ENCODE results near the gene MCC. TPM values are rescaled to one million over a fixed set of nuclear protein-coding genes. Genes with fewer than 3 reads are reported as not detected.

The MCC gene
- total and polyA plus RNA-seq, 12 donors: 1.8 to 12.6 (median 8.9) TPM

DNA sequence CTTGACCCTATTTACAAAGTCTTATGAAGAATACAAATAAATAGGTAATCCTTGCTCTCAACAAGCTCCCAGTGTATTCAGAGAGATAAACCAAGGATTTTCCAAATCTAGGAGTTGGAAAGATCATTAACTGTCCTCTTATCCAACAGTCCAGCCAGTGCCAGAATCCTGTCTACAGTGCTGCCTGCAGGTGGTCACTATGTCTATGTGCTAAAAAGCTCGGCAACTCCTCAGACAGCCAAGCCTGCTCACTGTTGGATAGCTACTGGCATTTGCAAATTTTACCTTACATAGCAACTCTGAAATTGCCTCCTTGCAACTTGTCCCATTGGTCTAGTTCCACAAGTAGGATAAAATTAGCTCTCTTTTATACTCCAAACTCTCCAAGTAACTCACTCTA lies 324.2 kb downstream of the MCC start:
- intact Hi-C loops (cut with DNase I): no loop called here
- Histone ChIP-seq H3K4me3 (no peak overlapping the region), H3K4me1 (replicated peaks in 1 of 2) (no peaks in the 10 kb centered on the region), H3K27ac (no peak overlapping the region), H3K9me3 (replicated peaks in 1 of 3) (no peaks in the 10 kb centered on the region), H3K36me3 (replicated peaks in 1 of 2) (no peaks in the 10 kb centered on the region), H3K27me3 (no peaks in the 10 kb centered on the region)
- 75 to 91% (median 87%) methylated on average over 1 of the region's 1 CpG for WGBS, 4 donors
- TF ChIP-seq, protein P1, sequence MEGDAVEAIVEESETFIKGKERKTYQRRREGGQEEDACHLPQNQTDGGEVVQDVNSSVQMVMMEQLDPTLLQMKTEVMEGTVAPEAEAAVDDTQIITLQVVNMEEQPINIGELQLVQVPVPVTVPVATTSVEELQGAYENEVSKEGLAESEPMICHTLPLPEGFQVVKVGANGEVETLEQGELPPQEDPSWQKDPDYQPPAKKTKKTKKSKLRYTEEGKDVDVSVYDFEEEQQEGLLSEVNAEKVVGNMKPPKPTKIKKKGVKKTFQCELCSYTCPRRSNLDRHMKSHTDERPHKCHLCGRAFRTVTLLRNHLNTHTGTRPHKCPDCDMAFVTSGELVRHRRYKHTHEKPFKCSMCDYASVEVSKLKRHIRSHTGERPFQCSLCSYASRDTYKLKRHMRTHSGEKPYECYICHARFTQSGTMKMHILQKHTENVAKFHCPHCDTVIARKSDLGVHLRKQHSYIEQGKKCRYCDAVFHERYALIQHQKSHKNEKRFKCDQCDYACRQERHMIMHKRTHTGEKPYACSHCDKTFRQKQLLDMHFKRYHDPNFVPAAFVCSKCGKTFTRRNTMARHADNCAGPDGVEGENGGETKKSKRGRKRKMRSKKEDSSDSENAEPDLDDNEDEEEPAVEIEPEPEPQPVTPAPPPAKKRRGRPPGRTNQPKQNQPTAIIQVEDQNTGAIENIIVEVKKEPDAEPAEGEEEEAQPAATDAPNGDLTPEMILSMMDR (IDR thresholded peaks at IDR 0.05): no peak
- no peak for TF ChIP-seq POLR2A (IDR thresholded peaks at IDR 0.05)
- no peak for DNase-seq

DNA sequence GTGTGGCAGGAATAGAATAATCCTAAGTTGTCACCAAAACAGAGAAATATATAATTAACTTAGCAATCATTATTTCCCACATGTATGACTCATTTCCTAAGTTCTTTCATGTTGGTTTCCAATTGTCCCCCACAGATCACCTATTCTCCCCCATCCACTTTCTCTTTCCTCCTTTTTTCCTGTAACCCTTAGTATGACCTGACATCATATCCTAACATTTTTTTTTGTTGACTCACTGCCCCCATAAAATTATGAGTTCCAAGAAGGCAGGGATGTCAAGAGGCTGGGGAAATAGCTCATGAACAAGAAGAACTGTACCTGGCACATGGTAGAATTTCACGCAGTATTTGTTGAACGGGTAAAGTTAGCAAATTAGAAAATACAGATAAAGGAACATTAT lies 324.9 kb downstream of the MCC start:
- Histone ChIP-seq H3K27me3 (no peaks in the 10 kb centered on the region), H3K4me1 (replicated peaks in 1 of 2) (no peaks in the 10 kb centered on the region), H3K27ac (no peak overlapping the region), H3K4me3 (no peak overlapping the region), H3K9me3 (replicated peaks in 1 of 3) (no peaks in the 10 kb centered on the region), H3K36me3 (replicated peaks in 1 of 2) (no peaks in the 10 kb centered on the region)
- intact Hi-C loops (cut with DNase I): no loop called here
- DNase-seq: no peak
- WGBS, 4 donors: 94 to 96% (median 94%) methylated on average over 2 of the region's 2 CpGs
- TF ChIP-seq, protein P1 (IDR thresholded peaks at IDR 0.05): no peak
- TF ChIP-seq POLR2A (IDR thresholded peaks at IDR 0.05): no peak

DNA sequence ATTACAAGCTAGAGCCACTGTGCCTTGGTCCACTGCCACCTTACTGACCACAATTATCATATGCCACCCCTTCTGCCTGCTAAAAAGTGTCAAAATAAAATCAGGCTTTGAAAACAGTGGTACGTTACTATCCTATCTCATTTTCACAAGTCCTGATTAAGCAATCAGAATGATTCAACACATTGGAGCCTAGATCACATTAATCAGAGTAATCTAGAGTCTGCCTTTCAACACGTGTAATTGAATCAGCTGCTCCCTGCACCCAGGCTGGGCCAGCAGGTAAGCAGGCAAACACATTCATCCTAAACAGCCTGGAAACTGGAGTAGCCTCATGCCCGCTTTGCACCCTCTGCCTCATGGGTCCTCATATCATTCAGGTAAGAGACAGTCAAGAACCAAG lies 325.5 kb downstream of the MCC start:
- DNase-seq: no peak
- WGBS, 4 donors: 38 to 57% (median 44%) methylated on average over 3 of the region's 3 CpGs
- H3K9me3 ChIP-seq (replicated peaks in 1 of 3): no peaks in the 10 kb centered on the region
- no peaks in the 10 kb centered on the region for H3K4me1 ChIP-seq (replicated peaks in 1 of 2)
- no peak overlapping the region for H3K4me3 ChIP-seq
- H3K27ac ChIP-seq: no peak overlapping the region
- TF ChIP-seq POLR2A (IDR thresholded peaks at IDR 0.05): no peak
- TF ChIP-seq, protein P1 (IDR thresholded peaks at IDR 0.05): no peak
- intact Hi-C loops (cut with DNase I): no loop called here
- no peaks in the 10 kb centered on the region for H3K36me3 ChIP-seq (replicated peaks in 1 of 2)
- no peaks in the 10 kb centered on the region for H3K27me3 ChIP-seq

DNA sequence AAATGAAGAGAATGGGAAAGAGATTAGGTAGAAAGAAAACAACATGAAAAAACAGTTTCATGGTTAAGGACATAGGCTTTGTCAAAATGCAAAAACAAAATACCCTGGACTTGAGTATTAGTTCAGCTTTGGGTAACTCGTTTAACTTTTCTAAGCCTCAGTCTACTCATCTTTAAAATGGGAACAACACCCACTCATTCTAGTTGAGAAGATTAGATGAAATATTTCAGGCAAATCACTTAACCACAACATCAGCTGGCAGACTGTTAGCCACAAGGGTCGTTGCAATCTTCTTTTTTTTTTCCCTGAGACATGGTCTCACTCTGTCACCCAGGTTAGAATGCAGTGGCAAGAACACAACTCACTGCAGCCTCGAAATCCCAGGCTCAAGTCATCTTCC lies 326.0 kb downstream of the MCC start:
- Histone ChIP-seq H3K27me3 (no peaks in the 10 kb centered on the region), H3K36me3 (replicated peaks in 1 of 2) (no peaks in the 10 kb centered on the region), H3K27ac (no peak overlapping the region), H3K4me1 (replicated peaks in 1 of 2) (no peaks in the 10 kb centered on the region), H3K4me3 (no peak overlapping the region), H3K9me3 (replicated peaks in 1 of 3) (no peaks in the 10 kb centered on the region)
- TF ChIP-seq, protein P1 (IDR thresholded peaks at IDR 0.05): no peak
- no peak for TF ChIP-seq POLR2A (IDR thresholded peaks at IDR 0.05)
- 64 to 80% (median 76%) methylated on average over 3 of the region's 3 CpGs for WGBS, 4 donors
- intact Hi-C loops (cut with DNase I): no loop called here
- DNase-seq: no peak
